AML-193 (cell line): ENCODE results near the gene SGO2.
A peak's percentile ranks its signal among the peaks of the same experiment; 100 is the strongest.

Experiments
- DNase-seq, 2 experiments: peaks; one replicate each; lab custom pipeline; 2025; lab: John Stamatoyannopoulos, UW

Gene SGO2, protein sequence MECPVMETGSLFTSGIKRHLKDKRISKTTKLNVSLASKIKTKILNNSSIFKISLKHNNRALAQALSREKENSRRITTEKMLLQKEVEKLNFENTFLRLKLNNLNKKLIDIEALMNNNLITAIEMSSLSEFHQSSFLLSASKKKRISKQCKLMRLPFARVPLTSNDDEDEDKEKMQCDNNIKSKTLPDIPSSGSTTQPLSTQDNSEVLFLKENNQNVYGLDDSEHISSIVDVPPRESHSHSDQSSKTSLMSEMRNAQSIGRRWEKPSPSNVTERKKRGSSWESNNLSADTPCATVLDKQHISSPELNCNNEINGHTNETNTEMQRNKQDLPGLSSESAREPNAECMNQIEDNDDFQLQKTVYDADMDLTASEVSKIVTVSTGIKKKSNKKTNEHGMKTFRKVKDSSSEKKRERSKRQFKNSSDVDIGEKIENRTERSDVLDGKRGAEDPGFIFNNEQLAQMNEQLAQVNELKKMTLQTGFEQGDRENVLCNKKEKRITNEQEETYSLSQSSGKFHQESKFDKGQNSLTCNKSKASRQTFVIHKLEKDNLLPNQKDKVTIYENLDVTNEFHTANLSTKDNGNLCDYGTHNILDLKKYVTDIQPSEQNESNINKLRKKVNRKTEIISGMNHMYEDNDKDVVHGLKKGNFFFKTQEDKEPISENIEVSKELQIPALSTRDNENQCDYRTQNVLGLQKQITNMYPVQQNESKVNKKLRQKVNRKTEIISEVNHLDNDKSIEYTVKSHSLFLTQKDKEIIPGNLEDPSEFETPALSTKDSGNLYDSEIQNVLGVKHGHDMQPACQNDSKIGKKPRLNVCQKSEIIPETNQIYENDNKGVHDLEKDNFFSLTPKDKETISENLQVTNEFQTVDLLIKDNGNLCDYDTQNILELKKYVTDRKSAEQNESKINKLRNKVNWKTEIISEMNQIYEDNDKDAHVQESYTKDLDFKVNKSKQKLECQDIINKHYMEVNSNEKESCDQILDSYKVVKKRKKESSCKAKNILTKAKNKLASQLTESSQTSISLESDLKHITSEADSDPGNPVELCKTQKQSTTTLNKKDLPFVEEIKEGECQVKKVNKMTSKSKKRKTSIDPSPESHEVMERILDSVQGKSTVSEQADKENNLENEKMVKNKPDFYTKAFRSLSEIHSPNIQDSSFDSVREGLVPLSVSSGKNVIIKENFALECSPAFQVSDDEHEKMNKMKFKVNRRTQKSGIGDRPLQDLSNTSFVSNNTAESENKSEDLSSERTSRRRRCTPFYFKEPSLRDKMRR

GRCh38 chr2:200525882-200526651 is at the start of gene SGO2:
TSS of gene SGO2 (plus strand) at chr2:200526207. CDS start at chr2:200532976, 6,769 bp downstream.
- peak; percentile 97 to 98 for DNase-seq

DNA sequence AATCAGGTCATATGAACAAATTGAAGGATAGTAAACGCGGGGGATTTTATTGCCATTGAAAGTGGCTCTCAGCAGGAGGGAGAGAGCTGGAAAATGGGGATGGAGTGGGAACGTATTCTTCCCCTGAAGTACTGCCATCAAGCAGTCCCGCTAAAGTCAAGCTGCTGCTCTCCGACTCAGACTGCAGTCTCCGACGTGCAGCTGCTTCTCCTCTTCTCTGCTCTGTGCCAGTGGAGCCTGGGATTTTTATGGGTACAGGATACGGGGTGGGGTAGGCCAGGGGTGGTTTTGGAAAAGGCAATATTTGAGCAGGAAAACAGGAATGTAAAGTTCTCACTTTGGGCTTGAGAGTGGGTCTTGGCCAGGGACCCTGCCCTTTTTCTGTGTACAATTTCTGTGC is 49.2 kb upstream of the SGO2 start:
- DNase-seq, result no peak

DNA sequence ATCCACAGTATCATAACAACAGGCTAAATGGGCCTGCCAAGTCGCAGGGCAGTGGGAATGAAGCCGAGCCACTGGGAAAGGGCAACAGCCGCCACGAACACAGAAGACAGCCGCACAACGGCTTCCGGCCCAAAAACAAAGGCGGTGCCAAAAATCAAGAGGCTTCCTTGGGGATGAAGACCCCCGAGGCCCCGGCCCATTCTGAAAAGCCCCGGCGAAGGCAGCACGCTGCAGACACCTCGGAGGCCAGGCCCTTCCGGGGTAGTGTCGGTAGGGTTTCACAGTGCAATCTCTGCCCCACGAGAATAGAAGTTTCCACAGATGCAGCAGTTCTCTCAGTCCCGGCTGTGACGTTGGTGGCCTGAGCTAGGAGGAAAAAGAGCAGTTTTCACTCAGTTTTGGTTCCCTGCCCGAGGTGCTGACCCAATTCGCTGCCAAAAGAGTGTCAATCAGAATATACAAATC is 48.3 kb upstream of the SGO2 start:
- no peak for DNase-seq

DNA sequence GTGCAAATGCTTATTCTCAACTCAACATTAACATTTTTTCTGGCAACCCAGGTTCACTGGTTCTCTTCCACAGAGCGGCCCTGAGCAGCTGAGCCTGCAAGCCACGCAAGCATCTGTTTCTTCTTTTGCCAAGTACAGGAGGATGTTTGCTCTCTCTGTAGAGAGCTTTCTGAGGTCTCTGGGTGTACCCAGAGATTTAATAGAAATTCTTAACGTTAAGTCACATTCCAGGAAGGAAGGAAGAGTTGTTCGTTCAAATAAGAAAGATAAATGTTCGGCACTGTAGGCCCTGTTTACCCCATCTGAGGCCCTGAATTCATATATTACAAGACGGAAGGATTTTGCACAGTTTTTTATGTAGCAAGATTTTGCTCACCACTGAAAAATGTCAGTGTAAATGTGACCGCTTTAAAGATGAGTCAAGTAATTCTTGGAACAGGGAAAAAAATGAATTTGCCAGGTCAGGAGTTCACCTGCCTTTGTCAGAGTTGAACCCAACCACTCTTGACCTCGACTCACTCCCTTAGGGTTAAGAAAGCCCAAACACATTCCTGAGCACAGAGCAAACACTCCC is 46.2 kb upstream of the SGO2 start:
- no peak for DNase-seq

DNA sequence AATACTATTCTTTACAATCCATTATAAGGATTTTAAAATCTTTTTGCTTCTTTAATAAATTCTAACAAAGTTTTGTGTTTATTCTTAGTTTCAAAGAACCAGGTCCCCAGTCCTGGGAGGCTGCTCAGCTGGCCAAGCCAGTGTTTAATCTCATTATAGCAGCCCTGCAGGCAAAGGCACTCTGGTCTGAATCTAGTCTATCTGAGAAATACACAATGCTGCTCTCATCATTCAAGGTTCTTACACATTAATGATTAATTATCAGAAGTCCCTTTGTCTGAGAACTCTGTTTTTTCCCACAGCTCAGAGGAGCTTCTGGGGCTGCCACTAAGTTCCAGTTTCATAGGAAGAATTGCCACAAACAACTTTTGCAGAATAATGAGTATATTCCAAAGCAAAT is 43.8 kb upstream of the SGO2 start:
- DNase-seq, result no peak

DNA sequence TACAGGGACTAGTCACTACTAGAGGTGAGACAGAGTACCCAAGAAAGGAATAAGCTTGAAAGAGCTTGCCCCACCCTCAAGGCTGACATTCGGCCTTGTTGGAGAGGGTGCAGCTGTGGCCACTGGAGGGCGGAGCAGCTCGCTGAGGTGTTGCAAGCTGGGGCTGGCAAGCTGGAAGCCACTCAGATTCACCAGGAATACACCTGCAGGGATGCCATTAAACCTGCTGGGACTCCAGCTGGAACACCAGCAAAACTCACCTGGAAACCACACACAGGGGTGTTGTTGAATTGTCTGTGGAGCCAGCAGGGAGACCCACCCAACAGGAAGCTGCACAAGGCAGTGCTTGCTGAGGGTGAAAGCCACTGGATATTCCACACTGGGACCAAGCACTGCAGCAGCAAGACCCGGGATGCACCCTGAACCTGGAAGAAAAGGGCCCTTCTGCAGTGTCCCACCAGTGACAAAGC is 42.2 kb upstream of the SGO2 start:
- DNase-seq, result peak; percentile 52 to 53

GRCh38 chr2:200484934-200485333 is 41.1 kb upstream of the SGO2 start:
- no peak for DNase-seq

DNA sequence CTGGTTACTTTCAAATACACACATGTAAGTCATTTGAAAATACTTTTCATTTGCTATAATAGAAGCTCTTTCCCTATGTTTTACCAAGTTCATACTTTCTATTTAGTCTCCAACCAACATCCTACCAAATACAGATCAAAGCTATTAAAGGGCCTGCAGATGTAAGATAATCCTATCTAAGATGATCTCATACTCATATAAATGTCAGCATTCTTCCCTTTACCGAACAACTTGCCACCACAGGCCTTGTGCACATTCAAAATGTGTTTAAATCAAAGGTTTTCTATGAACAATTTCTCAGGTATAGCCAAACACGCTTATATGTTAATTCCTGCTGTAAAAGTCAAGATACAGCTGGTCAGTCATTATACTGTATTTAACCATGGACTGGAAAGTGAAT is 39.5 kb upstream of the SGO2 start:
- DNase-seq, result no peak

DNA sequence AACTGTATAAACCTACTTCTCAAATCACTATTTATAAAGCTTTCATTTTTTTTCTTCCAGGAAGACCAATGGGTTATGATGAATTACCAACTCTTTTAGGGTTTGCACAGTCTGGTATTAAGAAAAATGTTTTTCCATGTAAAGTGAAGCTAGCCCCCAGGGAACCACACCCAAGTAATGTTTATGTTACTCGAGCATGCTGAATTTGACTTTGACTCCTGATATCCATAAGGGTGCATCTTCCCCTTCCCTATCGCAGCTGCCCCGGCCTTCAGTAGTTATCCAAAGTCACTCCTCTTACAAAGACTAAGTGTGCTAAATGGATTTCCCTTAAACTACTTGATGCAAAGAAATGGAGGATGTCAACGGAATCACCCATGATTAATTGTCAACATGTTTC is 37.8 kb upstream of the SGO2 start:
- no peak for DNase-seq

DNA sequence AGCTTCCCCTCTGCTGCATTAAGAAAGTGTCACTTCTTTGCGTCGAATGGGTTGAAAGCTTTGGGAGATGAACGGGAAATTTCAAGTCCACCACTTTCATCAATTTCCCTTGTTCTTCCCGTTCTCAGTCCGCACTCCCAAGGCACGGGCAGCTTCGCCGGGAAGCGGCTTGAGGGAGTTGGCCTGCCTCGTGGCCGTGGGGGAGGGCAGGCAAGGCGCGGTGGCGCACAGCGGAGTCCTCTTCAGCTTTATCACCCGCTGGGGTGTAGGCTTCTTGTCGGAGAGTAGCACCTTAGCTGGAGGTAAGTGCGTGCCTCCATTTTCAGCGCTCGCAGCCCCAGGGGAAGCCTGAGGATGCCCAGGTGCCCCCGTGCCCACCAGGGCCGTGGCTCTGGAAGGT is 36.0 kb upstream of the SGO2 start:
- no peak for DNase-seq

DNA sequence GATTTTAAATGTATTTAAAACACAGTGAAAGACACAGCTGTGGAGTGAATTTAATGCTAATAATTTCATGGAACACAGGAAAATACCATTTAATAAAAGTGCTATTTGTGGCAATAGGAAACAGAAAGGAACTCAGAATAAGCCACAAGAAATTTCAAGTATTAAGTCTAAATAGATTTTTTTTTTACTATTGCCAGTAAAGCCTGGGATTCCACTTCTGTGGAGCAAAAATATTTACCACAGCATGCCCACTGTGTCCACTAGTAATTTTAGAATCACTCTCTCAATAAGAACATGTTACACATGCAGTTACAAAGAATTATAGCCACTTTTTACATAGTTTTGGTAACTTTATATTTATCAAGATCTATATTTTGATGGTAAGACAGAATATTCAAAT is 33.4 kb upstream of the SGO2 start:
- DNase-seq, result no peak

- DNase-seq, result no peak
Measured at GRCh38 chr2:200494048-200494447, 32.0 kb upstream of the SGO2 start.

- DNase-seq, result no peak
Measured at GRCh38 chr2:200496696-200497095, 29.3 kb upstream of the SGO2 start.

- no peak for DNase-seq
Measured at GRCh38 chr2:200498402-200499162, 27.4 kb upstream of the SGO2 start.

- no peak for DNase-seq
Measured at GRCh38 chr2:200502196-200502595, 23.8 kb upstream of the SGO2 start.

DNA sequence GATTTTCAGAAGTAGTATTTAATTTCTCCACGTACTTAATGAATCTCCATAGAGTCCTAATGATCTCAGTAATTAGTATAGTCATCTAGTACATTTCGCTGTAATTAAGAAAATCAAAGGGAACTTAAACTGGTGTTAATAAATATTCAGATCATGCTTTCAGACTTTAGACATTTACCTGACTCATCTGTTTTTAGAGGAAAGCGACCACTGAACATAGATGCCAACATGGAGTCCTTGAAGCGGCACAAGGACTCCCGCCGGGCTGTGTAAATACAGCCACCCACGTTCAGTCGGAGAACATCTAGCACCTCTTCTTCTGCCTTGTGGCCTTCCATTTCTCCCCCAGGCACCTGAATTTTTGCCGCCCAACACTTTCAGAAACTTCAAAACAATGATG is 19.3 kb upstream of the SGO2 start:
- no peak for DNase-seq

DNA sequence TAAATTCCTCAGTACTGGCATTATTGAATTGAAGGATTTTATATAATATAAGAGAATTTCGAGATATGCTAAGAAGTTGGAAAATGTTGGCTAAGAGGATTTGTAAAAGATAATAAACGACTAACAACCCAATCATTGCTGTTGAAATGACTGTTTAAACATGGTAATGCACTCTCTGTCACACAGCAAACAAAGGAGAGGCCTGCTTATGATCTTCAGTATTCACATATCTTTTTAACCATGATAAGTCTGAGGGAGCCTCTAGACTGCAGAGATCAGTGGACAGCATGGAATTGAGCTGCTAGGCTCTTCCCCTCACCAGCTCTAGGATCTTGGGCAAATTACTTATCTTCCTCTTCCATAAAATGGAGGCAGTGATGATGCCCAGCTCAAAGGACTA is 18.8 kb upstream of the SGO2 start:
- DNase-seq, result no peak

DNA sequence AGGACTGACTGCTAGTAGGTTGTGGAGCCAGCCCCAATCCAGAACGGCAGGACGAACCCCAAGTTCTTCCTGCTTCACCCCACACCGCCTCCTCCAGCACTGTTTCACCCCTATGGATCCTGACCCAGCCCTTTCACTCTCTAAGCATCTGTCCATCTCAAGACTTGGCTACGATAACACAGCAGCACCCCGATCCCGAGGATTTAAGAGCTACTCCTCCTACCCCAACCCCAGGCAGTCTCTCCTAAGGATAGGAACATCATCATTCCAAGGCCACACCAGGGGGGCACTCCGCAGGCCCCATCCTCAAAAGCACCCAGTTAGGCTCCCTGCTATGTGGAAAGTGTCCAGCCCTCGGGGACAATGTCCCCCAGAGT is 16.8 kb upstream of the SGO2 start:
- no peak for DNase-seq

GRCh38 chr2:200509612-200510433 is 16.2 kb upstream of the SGO2 start, which contains the start of gene KCTD18:
TSS of gene KCTD18 (minus strand) at chr2:200510068. CDS start at chr2:200507016, 3,052 bp downstream.
- peak; percentile 78 to 84 for DNase-seq
